NOMO-1 treated with DMSO at 0.1 percent for 48 hours (cell line): ENCODE data around the gene CITED2.
"Not testable (repeated sequence)": the region's sequence is repeated elsewhere in the genome, so short reads cannot be mapped to it uniquely, and the experiment has no call there.

Experiments used
- DNase-seq: peaks from one replicate; lab custom pipeline; 2025; ENCODE audit not compliant: unreplicated experiment; lab: John Stamatoyannopoulos, UW

CITED2 gene

GRCh38 chr6:139374357-139375225 lies at the start of gene CITED2:
Gene CITED2, minus strand, starts transcription at chr6:139374648. Its CDS starts 704 bp downstream, at chr6:139373944.
- peak; percentile 92 for DNase-seq

GRCh38 chr6:139423037-139423703 lies 48.7 kb upstream of the CITED2 start:
- DNase-seq, result peak; percentile 43

- peak; percentile 51 for DNase-seq
Observed at GRCh38 chr6:139422105-139423036, 47.9 kb upstream of the CITED2 start.

GRCh38 chr6:139418481-139419132 lies 44.2 kb upstream of the CITED2 start:
- DNase-seq, result no peak

GRCh38 chr6:139416146-139416545 lies 41.7 kb upstream of the CITED2 start:
- DNase-seq, result no peak

- no peak for DNase-seq
Observed at GRCh38 chr6:139415365-139415764, 40.9 kb upstream of the CITED2 start.

GRCh38 chr6:139412103-139412502 lies 37.7 kb upstream of the CITED2 start:
- not testable (repeated sequence) for DNase-seq

GRCh38 chr6:139409026-139409425 lies 34.6 kb upstream of the CITED2 start:
- no peak for DNase-seq

- no peak for DNase-seq
Observed at GRCh38 chr6:139407718-139408222, 33.3 kb upstream of the CITED2 start.

GRCh38 chr6:139406577-139407343 lies 32.3 kb upstream of the CITED2 start:
- no peak for DNase-seq

- no peak for DNase-seq
Observed at GRCh38 chr6:139402876-139403386, 28.5 kb upstream of the CITED2 start.

- no peak for DNase-seq
Observed at GRCh38 chr6:139398658-139399057, 24.2 kb upstream of the CITED2 start.

GRCh38 chr6:139395891-139396301 lies 21.4 kb upstream of the CITED2 start:
- DNase-seq, result peak; percentile 38

GRCh38 chr6:139395371-139395770 lies 20.9 kb upstream of the CITED2 start:
- DNase-seq, result no peak

GRCh38 chr6:139394027-139394649 lies 19.7 kb upstream of the CITED2 start:
- DNase-seq, result no peak

- peak; percentile 80 for DNase-seq
Observed at GRCh38 chr6:139392794-139393193, 18.3 kb upstream of the CITED2 start.

- DNase-seq, result no peak
Observed at GRCh38 chr6:139391709-139392108, 17.3 kb upstream of the CITED2 start.

GRCh38 chr6:139390447-139390846 lies 16.0 kb upstream of the CITED2 start:
- DNase-seq, result no peak

- no peak for DNase-seq
Observed at GRCh38 chr6:139388384-139388783, 13.9 kb upstream of the CITED2 start.
